Measurements from ENCODE around the gene PCSK5.

The PCSK5 gene

GRCh38 chr9:76396597-76396996 is 506.1 kb downstream of the PCSK5 start:
- DNase-seq (ENCODE audit: low spot score) = no peak

DNA sequence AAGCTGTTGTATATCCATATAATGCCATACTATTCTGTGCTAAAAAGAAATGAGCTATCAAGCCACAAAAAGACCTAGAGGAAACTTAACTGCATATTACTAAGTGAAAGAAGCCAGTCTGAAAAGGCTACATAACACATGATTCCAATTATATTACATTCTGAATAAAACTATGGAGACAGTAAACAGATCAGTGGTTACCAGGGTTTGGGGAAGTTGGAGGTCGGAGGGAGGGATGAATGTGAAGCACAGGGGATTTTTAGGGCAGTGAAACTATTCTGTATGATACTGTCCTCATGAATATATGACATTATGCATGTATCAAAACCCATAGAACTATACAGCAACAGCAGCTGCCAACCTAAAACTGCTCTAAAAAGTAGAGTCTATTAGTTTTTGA is 509.4 kb downstream of the PCSK5 start:
- no peak for DNase-seq (ENCODE audit: low spot score)

DNA sequence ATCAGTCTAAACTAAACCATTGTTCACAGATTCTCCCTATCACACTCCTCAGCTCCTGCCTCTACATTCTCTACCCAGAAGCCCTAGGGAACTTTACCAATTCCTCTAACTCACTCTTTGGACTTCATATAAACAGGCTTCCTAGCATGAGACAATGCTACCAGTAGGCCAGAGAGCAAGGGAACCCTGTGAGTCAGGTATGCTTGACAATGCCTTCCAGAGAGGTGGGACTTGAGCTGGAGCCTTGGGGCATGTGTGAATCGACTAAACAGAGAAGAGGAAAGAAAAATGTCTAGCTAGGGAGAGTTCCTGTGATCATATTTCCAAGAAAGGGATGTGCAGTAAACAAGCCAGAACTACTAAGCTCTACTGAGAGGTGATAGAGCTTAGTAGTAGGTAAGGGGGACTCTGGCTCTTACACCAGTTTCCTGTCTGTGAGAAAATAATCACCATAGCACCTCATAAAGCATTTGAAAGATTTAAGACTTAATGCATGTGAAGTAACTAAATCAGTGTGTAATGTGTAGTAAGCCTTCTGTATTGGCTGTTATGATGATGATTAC is 510.1 kb downstream of the PCSK5 start:
- DNase-seq (ENCODE audit: low spot score) = no peak

- no peak for DNase-seq (ENCODE audit: low spot score)
Observed at GRCh38 chr9:76401176-76401575, 510.7 kb downstream of the PCSK5 start.

- DNase-seq (ENCODE audit: low spot score) = no peak
Observed at GRCh38 chr9:76401580-76402354, 511.3 kb downstream of the PCSK5 start.

- DNase-seq (ENCODE audit: low spot score) = peak; percentile 51
Observed at GRCh38 chr9:76403352-76403751, 512.9 kb downstream of the PCSK5 start.

- DNase-seq (ENCODE audit: low spot score) = no peak
Observed at GRCh38 chr9:76404401-76404800, 513.9 kb downstream of the PCSK5 start.

DNA sequence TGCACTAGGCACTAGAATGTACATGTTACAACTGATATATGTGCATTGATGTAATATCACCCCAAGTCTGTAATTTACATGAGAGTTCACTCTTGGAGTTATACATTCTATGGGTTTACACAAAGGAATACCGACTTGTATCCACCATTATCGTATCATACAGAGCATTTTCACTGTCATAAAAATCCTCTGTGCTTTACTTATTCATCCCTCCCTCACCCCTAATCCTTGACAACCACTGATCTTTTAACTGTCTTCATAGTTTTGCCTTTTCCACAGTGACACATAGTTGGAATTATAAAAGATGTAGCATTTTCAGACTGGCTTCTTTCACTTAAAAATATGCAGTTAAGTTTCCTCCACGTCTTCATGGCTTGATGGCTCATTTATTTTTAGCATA is 514.9 kb downstream of the PCSK5 start:
- no peak for DNase-seq (ENCODE audit: low spot score)

GRCh38 chr9:76405868-76406267 is 515.4 kb downstream of the PCSK5 start:
- no peak for DNase-seq (ENCODE audit: low spot score)

Measured in CD4-positive, alpha-beta T cell treated with Interleukin-6 at 100 ng/mL for 8 hours (primary cell).